Spleen (tissue), 11 donors: ENCODE measurements around the gene SALL4. TPM values are rescaled to one million over a fixed set of nuclear protein-coding genes. Genes with fewer than 3 reads are reported as not detected.

Source experiments
- DNase-seq: peaks from one replicate; pipeline ENCODE4 v3.0.0-alpha.2; 2020
- H3K27ac ChIP-seq, 8 donors: fragments of 200-600 bp; sonication (generic) in 7 of 8; 1 replicate in 4 of 8; 2 replicates in 4 of 8; pipeline versions ENCODE4 v1.5.0 to v1.8.0; 2016 to 2021; ENCODE audit warnings: inconsistent platforms in 4 of 8, mild to moderate bottlenecking in 4 of 8, moderate library complexity in 1 of 8
- H3K27me3 ChIP-seq, 7 donors: fragments of 200-600 bp; sonication (generic) in 6 of 7; replicated peaks in 1 of 7; 1 replicate in 4 of 7; 2 replicates in 3 of 7; pipeline versions ENCODE4 v1.5.0 to v1.8.0; 2016 to 2021; ENCODE audit warnings: inconsistent platforms in 3 of 7, mild to moderate bottlenecking in 1 of 7
- H3K36me3 ChIP-seq, 6 donors: fragments of 200-600 bp; sonication (generic) in 5 of 6; 1 replicate in 4 of 6; 2 replicates in 2 of 6; pipeline versions ENCODE4 v1.5.0 to v1.8.0; 2016 to 2021; ENCODE audit warnings: inconsistent platforms in 2 of 6
- H3K4me1 ChIP-seq, 6 donors: fragments of 200-600 bp; sonication (generic) in 5 of 6; 1 replicate in 3 of 6; 2 replicates in 3 of 6; pipeline versions ENCODE4 v1.5.0 to v1.8.0; 2016 to 2021; ENCODE audit warnings: inconsistent platforms in 3 of 6
- H3K4me3 ChIP-seq, 8 donors: fragments of 200-600 bp; sonication (generic) in 7 of 8; 1 replicate in 4 of 8; 2 replicates in 4 of 8; pipeline versions ENCODE4 v1.5.0 to v1.8.0; 2016 to 2021; ENCODE audit warnings: inconsistent platforms in 4 of 8, mild to moderate bottlenecking in 4 of 8, moderate library complexity in 2 of 8
- H3K9me3 ChIP-seq, 8 donors: fragments of 200-600 bp; sonication (generic) in 7 of 8; 1 replicate in 4 of 8; 2 replicates in 4 of 8; pipeline versions ENCODE4 v1.5.0 to v1.8.0; 2016 to 2021; ENCODE audit warnings: inconsistent platforms in 4 of 8
- POLR2A ChIP-seq, 3 donors: fragments of 450-650 bp; IDR thresholded peaks; one replicate each; pipeline ENCODE4 v1.5.1; 2017; ENCODE audit warnings: antibody characterized with exemption in 3 of 3, mild to moderate bottlenecking in 1 of 3
- POLR2AphosphoS5 ChIP-seq, 3 donors: sonication (generic); formaldehyde crosslinking; IDR thresholded peaks; one replicate each; pipeline ENCODE4 v1.5.1; 2017; ENCODE audit warnings: antibody characterized with exemption in 3 of 3
- WGBS, 5 donors: extraction: QIAGEN DNeasy Blood & Tissue Kit in 3 of 5; methylation state at CpG; one replicate each; pipeline versions ENCODE4 v1.1.5 to v1.1.7; 2013 to 2018; 5-methylcytosine and 5-hydroxymethylcytosine counted together
- intact Hi-C: fragments of 100-400 bp; cut with DNase I; formaldehyde crosslinking; loops from one replicate; pipeline ENCODE4 v1.15.0; 2023; ENCODE audit warnings: low total_unique reads
- polyA plus RNA-seq, 3 donors: library from polyadenylated mRNA; stranded (reverse); fragments of 200-250 nt; gene quantifications; one replicate each; pipeline ENCODE4 v1.2.1, GENCODE V29; 2013
- total RNA-seq, 7 donors: library from RNA; depleted of rRNA in 3 of 7; stranded (reverse); fragments of >200 nt in 3 of 7; fragmentation: NEBNext Ultra II Directional in 4 of 7; extraction: Animal tissue kit (Norgen Biotek cat#: 25700) in 4 of 7; gene quantifications; one replicate each; pipeline versions ENCODE4 v1.1.0 to v1.2.1, GENCODE V29; 2016 to 2021
- TF ChIP-seq, protein P1 (sequence below), 11 experiments: fragments of 200-600 bp in 7 of 11; fragments of 450-650 bp in 4 of 11; sonication (generic) in 4 of 11; IDR thresholded peaks in 8 of 11; conservative IDR thresholded peaks in 3 of 11; 1 replicate in 7 of 11; 2 replicates in 4 of 11; pipeline versions ENCODE4 v1.4.0 to v1.8.0; 2016 to 2021; ENCODE audit warnings: antibody characterized with exemption in 11 of 11, inconsistent platforms in 4 of 11, mild to moderate bottlenecking in 1 of 11
- donor health status: healthy with polysubstance abuse.
- donor health status: DM: no; HTN: no; CAD: no; lungs with moderate emphysema.
- donor health status: DM: no; HTN: no; CAD: no.
- donor health status: Bipolar disorder and iron deficiency.
- donor health status: healthy.
- donor health status: DM: no; HTN: no; CAD: no.
- donor health status: DM: yes; HTN: yes; CAD: no.

SALL4 gene
- total and polyA plus RNA-seq, 10 donors: 0.06 to 2.3 (median 0.42) TPM

DNA sequence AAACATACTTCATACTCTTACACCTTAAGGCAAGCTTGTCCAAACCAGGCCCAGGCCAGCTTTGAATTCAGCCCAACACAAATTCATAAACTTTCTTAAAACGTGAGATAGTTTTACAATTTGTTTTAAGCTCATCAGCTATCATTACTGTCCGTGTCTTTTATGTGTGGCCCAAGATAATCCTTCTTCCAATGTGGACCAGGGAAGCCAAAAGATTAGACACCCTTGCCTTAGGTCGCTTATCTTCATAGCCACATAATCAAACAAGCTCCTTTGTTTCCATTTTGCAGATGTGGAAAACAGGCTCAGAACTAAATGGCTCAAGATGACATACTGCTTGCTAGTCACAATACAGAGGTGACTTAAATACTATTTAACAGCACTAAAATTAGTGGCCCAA lies 6.0 kb downstream of the SALL4 start:
- TF ChIP-seq POLR2AphosphoS5 (IDR thresholded peaks at IDR 0.05) (no peak), POLR2A (IDR thresholded peaks at IDR 0.05) (no peak)
- TF ChIP-seq, protein P1, sequence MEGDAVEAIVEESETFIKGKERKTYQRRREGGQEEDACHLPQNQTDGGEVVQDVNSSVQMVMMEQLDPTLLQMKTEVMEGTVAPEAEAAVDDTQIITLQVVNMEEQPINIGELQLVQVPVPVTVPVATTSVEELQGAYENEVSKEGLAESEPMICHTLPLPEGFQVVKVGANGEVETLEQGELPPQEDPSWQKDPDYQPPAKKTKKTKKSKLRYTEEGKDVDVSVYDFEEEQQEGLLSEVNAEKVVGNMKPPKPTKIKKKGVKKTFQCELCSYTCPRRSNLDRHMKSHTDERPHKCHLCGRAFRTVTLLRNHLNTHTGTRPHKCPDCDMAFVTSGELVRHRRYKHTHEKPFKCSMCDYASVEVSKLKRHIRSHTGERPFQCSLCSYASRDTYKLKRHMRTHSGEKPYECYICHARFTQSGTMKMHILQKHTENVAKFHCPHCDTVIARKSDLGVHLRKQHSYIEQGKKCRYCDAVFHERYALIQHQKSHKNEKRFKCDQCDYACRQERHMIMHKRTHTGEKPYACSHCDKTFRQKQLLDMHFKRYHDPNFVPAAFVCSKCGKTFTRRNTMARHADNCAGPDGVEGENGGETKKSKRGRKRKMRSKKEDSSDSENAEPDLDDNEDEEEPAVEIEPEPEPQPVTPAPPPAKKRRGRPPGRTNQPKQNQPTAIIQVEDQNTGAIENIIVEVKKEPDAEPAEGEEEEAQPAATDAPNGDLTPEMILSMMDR (IDR thresholded peaks at IDR 0.05 in 8 of 11, conservative IDR thresholded peaks at IDR 0.05 in 3 of 11): no peak
- WGBS, 5 donors: 75 to 97% (median 86%) methylated on average over 3 of the region's 3 CpGs
- H3K27me3 ChIP-seq: peaks cover 3 to 53% (median 28%) of the 10 kb centered on the region in 7 donors
- no peak for DNase-seq
- no peak overlapping the region for H3K27ac ChIP-seq
- peaks cover 7 to 23% (median 18%) of the 10 kb centered on the region in 6 donors for H3K4me1 ChIP-seq
- no peaks in the 10 kb centered on the region for H3K9me3 ChIP-seq
- intact Hi-C loops: loop anchor here (5.0 kb wide), 1 partner anchor 286 kb away; no protein-coding TSS in a partner anchor
- no peaks in the 10 kb centered on the region for H3K36me3 ChIP-seq
- H3K4me3 ChIP-seq: no peak overlapping the region

DNA sequence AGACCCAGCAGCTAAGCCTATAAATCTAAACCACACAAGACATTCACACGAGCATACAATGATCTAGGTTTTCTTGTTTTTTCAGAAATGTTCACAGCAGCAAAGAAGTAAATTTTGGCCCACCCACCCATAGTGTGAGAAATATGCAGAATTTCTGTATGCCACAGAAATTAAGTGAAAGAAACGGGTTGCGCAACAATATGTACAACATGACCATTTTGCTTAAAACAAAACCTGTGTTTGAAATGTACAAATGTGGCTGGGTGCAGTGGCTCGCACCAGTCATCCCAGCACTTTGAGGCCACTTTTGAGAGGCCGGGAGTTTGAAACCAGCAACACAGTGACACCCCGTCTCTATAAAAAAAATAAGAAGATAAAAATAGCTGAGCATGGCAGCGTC lies 9.4 kb downstream of the SALL4 start:
- no peaks in the 10 kb centered on the region for H3K36me3 ChIP-seq
- no peaks in the 10 kb centered on the region for H3K4me1 ChIP-seq
- H3K27me3 ChIP-seq: peaks cover 0 to 19% (median 0%) of the 10 kb centered on the region in 7 donors
- intact Hi-C loops: no loop called here
- H3K4me3 ChIP-seq: no peak overlapping the region
- no peak for DNase-seq
- no peak for TF ChIP-seq POLR2AphosphoS5 (IDR thresholded peaks at IDR 0.05)
- no peaks in the 10 kb centered on the region for H3K9me3 ChIP-seq
- no peak overlapping the region for H3K27ac ChIP-seq
- 79 to 93% (median 84%) methylated on average over 7 of the region's 7 CpGs for WGBS, 5 donors

DNA sequence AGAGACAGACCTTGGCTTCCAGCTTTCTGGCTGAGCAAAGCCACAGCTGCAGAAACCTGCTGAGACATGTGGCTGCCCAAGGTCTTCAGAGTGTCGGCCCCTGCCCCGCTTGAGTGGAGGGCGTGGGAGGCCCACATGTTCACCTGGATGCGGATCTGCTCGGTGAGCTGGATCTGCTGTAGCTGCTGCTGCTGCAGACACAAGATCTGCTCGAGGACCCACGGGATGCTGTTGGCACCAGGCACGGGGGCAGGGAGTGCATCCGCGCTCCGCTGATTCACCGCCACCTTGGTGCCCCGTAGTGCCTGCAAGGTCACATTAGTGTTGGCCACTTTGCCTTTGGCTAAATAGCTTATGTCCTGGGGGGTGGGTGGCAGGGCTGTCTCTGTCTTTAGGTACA lies 10.7 kb downstream of the SALL4 start:
- 88 to 96% (median 93%) methylated on average over 3 to 13 of the region's 13 CpGs for WGBS, 5 donors
- no peaks in the 10 kb centered on the region for H3K36me3 ChIP-seq
- no peak for DNase-seq
- intact Hi-C loops: no loop called here
- no peaks in the 10 kb centered on the region for H3K4me1 ChIP-seq
- H3K27me3 ChIP-seq: peaks cover 0 to 13% (median 0%) of the 10 kb centered on the region in 7 donors
- no peak for TF ChIP-seq POLR2A (IDR thresholded peaks at IDR 0.05)
- TF ChIP-seq, protein P1 (IDR thresholded peaks at IDR 0.05 in 8 of 11, conservative IDR thresholded peaks at IDR 0.05 in 3 of 11): no peak
- no peak for TF ChIP-seq POLR2AphosphoS5 (IDR thresholded peaks at IDR 0.05)
- H3K4me3 ChIP-seq: no peak overlapping the region
- H3K9me3 ChIP-seq: no peaks in the 10 kb centered on the region
- no peak overlapping the region for H3K27ac ChIP-seq

DNA sequence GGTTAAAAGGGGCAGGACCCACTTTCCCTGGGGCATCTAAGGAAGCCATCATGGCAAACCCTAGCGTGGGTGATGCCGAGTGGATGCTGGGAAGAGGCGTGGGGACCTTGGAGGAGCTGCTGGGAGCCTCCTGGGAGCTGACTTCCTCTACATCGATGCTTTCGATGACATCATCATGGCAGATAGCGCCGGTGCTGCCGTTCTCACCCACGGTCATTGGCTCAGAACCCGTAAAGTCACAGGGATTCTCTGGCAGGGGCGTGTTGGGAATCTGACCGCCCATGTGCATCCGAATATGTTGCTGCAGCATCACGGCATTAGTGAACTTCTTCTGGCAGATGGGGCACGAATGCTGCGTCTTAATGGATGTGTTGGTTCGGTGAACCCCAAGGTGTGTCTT lies 12.1 kb downstream of the SALL4 start:
- Histone ChIP-seq H3K4me1 (no peaks in the 10 kb centered on the region), H3K27me3 (peaks cover 0 to 13% (median 0%) of the 10 kb centered on the region in 7 donors), H3K9me3 (no peaks in the 10 kb centered on the region), H3K4me3 (no peak overlapping the region), H3K36me3 (no peaks in the 10 kb centered on the region), H3K27ac (no peak overlapping the region)
- TF ChIP-seq POLR2AphosphoS5 (IDR thresholded peaks at IDR 0.05) (no peak), POLR2A (IDR thresholded peaks at IDR 0.05) (no peak)
- TF ChIP-seq, protein P1 (IDR thresholded peaks at IDR 0.05 in 8 of 11, conservative IDR thresholded peaks at IDR 0.05 in 3 of 11): no peak
- DNase-seq: no peak
- 88 to 95% (median 92%) methylated on average over 16 to 17 of the region's 17 CpGs for WGBS, 5 donors
- intact Hi-C loops: no loop called here

DNA sequence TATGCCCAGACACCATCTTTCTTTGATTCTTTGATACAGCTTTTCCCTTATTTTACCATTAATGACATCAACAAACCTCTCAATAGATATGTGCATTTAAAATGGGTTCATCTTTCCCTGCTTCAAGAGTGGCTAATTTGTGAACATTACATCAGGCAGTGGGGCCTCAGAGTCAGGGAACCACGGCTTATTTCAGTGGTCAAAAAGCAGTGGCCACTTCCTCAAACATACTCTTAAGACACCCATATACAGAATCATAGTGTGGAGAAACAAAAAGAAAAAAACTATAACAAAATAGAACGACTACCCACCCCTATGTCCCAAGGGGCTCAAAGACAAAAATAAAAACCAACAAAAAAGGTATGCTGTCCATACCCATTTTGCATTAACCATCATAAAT lies 12.9 kb downstream of the SALL4 start:
- Histone ChIP-seq H3K4me1 (no peaks in the 10 kb centered on the region), H3K27ac (no peak overlapping the region), H3K36me3 (no peaks in the 10 kb centered on the region), H3K27me3 (peaks cover 0 to 13% (median 0%) of the 10 kb centered on the region in 7 donors), H3K4me3 (no peak overlapping the region), H3K9me3 (no peaks in the 10 kb centered on the region)
- TF ChIP-seq, protein P1 (IDR thresholded peaks at IDR 0.05 in 8 of 11, conservative IDR thresholded peaks at IDR 0.05 in 3 of 11): no peak
- no peak for TF ChIP-seq POLR2AphosphoS5 (IDR thresholded peaks at IDR 0.05)
- 22 to 58% (median 46%) methylated on average over 2 of the region's 2 CpGs for WGBS, 5 donors
- intact Hi-C loops: no loop called here
- DNase-seq: no peak
